ENCODE data around the gene CCDC102A. TPM values are rescaled to one million over a fixed set of nuclear protein-coding genes. Genes with fewer than 3 reads are reported as not detected.

The CCDC102A gene
- total and polyA plus RNA-seq, 2 donors, result 12.7 to 25.6 TPM

DNA sequence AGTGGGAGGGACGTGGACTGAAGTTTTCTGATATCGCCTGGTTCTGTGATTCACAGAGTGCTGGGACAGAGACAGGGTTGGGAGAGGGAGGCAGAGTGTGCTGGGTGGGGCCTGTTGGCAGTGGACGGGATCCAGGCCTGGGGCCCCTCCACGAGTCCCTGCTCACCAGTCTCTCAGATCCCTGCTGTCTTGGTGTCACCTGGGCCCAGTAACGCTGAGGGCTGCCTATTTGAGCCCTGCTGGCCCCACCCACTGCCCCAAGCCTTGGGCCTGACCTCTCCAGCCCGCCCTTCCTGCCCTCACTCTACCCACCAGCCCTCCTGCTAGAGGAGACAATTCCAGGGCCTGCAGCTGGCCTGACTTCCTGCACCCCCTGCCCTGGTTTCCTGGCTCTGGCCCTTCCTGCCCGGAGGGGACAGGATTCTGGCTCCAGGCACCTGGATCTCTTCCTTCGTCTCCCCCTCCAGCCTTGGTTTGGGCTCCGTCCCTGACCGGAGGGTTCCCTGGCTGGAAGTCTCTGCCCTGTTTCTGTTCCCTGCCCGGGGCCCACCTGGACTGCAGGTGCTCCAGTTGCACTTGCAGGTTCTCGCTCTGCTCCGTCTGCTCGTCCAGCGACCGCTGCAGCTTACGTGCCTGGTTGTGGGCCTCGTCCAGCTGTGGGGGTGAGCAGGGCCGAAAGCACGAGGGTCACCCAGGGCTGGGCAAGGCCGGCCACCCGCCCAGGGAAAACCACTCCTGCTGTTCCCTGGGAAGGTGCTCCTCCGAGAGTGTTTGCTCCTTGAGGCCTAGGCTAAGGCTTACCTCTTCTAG lies 21.4 kb downstream of the CCDC102A start:
- no peak overlapping the region for H3K4me3 ChIP-seq (ENCODE audit: low read depth, low read length)
- H3K27ac ChIP-seq (ENCODE audit: low read depth), result no peak overlapping the region
- WGBS, result 83% methylated on average over 23 of the region's 23 CpGs
- no peaks in the 10 kb centered on the region for H3K4me1 ChIP-seq (ENCODE audit: insufficient read depth)
- DNase-seq (ENCODE audit: extremely low spot score), result no peak
- no peaks in the 10 kb centered on the region for H3K36me3 ChIP-seq (ENCODE audit: insufficient read depth)

- 77% methylated on average over 4 of the region's 4 CpGs for WGBS
- H3K4me1 ChIP-seq (ENCODE audit: insufficient read depth), result no peaks in the 10 kb centered on the region
- H3K4me3 ChIP-seq (ENCODE audit: low read depth, low read length), result no peak overlapping the region
- DNase-seq (ENCODE audit: extremely low spot score), result no peak
- no peak overlapping the region for H3K27ac ChIP-seq (ENCODE audit: low read depth)
- H3K36me3 ChIP-seq (ENCODE audit: insufficient read depth), result no peaks in the 10 kb centered on the region
Observed at GRCh38 chr16:57514371-57514770, 22.0 kb downstream of the CCDC102A start.

DNA sequence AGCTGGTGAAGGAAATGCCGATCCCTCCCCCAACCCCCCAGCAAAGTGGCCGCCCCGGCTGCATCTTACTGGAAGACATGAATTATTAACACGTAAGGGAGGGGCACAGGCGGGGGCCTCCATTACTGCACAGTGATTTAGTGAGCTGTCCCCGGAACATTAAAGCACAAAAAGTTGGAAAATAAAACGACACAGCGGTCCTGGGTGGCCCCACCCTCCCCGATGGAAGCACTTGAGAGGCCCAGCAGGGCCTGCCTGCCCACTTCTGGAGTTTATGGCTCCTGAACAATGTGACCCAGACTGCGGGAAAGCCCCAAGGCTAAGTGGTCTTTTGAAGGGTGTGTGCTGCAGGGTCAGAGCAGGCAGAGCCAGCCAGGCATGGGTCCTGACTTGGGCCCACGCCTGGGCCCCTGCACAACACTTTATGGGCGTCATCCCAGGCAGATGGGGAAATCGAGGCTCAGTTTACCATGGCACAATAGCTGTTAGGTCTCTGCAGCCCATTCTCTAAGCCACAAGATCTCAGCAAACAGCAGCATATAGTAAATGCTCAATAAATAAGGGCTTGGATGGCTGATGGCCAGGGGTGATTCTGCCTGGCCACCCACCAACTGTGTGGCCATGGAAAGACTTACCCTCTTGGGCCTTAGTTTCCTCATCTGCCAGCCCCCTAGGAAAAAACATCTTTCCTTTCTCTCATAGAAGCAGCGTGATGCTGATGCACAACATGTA lies 22.8 kb downstream of the CCDC102A start:
- 40% methylated on average over 14 of the region's 14 CpGs for WGBS
- H3K4me3 ChIP-seq (ENCODE audit: low read depth, low read length), result no peak overlapping the region
- DNase-seq (ENCODE audit: extremely low spot score), result peak; percentile 71
- H3K4me1 ChIP-seq (ENCODE audit: insufficient read depth), result no peaks in the 10 kb centered on the region
- H3K27ac ChIP-seq (ENCODE audit: low read depth), result peak overlapping the region; percentile 14
- no peaks in the 10 kb centered on the region for H3K36me3 ChIP-seq (ENCODE audit: insufficient read depth)

- Histone ChIP-seq H3K4me1 (ENCODE audit: insufficient read depth) (no peaks in the 10 kb centered on the region), H3K4me3 (ENCODE audit: low read depth, low read length) (no peak overlapping the region), H3K27ac (ENCODE audit: low read depth) (no peak overlapping the region), H3K36me3 (ENCODE audit: insufficient read depth) (no peaks in the 10 kb centered on the region)
- 92% methylated on average over 23 of the region's 23 CpGs for WGBS
- DNase-seq (ENCODE audit: extremely low spot score), result no peak
Observed at GRCh38 chr16:57512296-57513001, 23.9 kb downstream of the CCDC102A start.

GRCh38 chr16:57510016-57510871 lies 26.1 kb downstream of the CCDC102A start:
- no peak overlapping the region for H3K27ac ChIP-seq (ENCODE audit: low read depth)
- no peak overlapping the region for H3K4me3 ChIP-seq (ENCODE audit: low read depth, low read length)
- no peaks in the 10 kb centered on the region for H3K36me3 ChIP-seq (ENCODE audit: insufficient read depth)
- no peak for DNase-seq (ENCODE audit: extremely low spot score)
- H3K4me1 ChIP-seq (ENCODE audit: insufficient read depth), result no peaks in the 10 kb centered on the region
- 44% methylated on average over 10 of the region's 10 CpGs for WGBS

DNA sequence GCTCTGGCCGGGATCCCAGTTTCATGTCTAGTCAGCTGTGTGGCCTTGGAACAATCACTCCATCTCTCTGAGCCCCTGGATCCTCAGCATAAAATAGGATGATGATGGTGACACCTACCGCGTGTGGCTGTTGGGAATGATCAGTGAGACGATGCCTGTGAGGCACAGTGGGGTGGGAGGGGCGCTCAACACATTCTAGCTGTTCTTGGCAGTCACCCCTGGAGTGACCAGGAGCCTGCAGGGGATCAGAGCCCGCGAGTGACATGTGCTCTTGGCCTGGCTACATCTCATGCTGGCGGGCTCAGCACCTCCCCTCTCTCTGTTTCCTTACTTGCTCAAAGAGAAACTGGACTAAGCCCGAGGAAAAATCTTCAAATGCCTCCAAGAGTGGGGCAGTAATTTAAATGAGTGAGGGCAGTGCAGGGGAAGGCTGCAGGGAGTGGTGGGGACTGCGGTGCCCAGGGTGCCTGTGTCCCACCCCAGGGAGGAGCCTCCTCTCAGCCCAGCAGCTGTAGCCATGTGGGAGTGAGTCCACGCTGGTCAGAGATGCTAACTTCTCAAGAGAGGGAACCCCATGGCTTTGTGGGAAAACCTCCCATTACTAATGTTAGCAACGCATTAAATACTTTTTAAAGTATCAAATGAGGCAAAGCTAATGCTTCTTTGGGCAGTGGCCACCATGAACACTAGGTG lies 27.0 kb downstream of the CCDC102A start:
- no peak overlapping the region for H3K4me3 ChIP-seq (ENCODE audit: low read depth, low read length)
- H3K36me3 ChIP-seq (ENCODE audit: insufficient read depth), result no peaks in the 10 kb centered on the region
- H3K4me1 ChIP-seq (ENCODE audit: insufficient read depth), result no peaks in the 10 kb centered on the region
- 59% methylated on average over 12 of the region's 12 CpGs for WGBS
- H3K27ac ChIP-seq (ENCODE audit: low read depth), result no peak overlapping the region
- DNase-seq (ENCODE audit: extremely low spot score), result no peak

GRCh38 chr16:57508035-57508425 lies 28.3 kb downstream of the CCDC102A start:
- Histone ChIP-seq H3K27ac (ENCODE audit: low read depth) (no peak overlapping the region), H3K4me1 (ENCODE audit: insufficient read depth) (no peaks in the 10 kb centered on the region), H3K36me3 (ENCODE audit: insufficient read depth) (no peaks in the 10 kb centered on the region), H3K4me3 (ENCODE audit: low read depth, low read length) (no peak overlapping the region)
- 88% methylated on average over 3 of the region's 3 CpGs for WGBS
- no peak for DNase-seq (ENCODE audit: extremely low spot score)

GRCh38 chr16:57507136-57508034 lies 29.0 kb downstream of the CCDC102A start:
- no peaks in the 10 kb centered on the region for H3K36me3 ChIP-seq (ENCODE audit: insufficient read depth)
- no peak overlapping the region for H3K27ac ChIP-seq (ENCODE audit: low read depth)
- H3K4me1 ChIP-seq (ENCODE audit: insufficient read depth), result no peaks in the 10 kb centered on the region
- no peak for DNase-seq (ENCODE audit: extremely low spot score)
- whole genome bisulfite sequencing, result 68% methylated on average over 13 of the region's 13 CpGs
- no peak overlapping the region for H3K4me3 ChIP-seq (ENCODE audit: low read depth, low read length)

DNA sequence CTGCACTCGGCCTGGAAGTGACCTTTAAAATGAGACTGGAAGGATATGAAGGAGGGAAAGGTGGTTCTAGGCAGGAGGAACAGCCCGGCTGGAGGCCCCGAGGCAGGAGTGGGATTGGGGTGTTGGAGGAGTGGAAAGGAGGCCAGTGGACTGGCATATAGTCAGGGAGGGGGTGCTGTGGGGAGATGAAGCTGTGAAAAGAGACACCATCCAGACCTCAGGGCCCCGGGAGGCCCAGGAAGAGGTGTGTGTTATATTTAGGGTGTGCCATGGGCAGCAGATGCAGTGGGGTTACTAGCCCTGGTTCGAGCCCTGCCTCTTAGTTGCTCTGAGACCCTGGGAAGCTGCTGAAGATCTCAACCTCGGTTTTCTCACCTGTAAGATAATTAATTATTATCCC lies 31.2 kb downstream of the CCDC102A start:
- no peak overlapping the region for H3K27ac ChIP-seq (ENCODE audit: low read depth)
- no peaks in the 10 kb centered on the region for H3K4me1 ChIP-seq (ENCODE audit: insufficient read depth)
- no peak for DNase-seq (ENCODE audit: extremely low spot score)
- H3K36me3 ChIP-seq (ENCODE audit: insufficient read depth), result no peaks in the 10 kb centered on the region
- H3K4me3 ChIP-seq (ENCODE audit: low read depth, low read length), result no peak overlapping the region
- WGBS, result 76% methylated on average over 6 of the region's 6 CpGs

DNA sequence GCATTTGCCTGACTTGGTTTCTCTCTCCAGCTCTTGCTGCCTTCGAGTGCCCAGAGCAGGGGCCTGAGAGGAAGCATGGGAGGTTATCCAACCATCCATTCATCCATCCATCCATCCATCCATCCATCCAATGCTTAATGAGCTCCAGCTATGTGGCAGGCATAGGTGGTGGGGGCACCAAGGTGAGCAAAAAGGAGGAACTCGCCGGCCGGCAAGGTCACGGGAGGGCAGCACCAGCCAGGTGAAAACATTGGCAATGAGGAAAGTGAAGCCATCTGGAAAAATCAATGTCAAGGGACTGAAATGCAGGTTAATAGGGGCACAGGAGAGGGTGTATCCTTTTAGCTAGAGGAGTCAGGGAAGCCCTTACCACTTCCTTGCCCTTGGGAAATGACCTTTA lies 31.9 kb downstream of the CCDC102A start:
- WGBS, result 85% methylated on average over 5 of the region's 5 CpGs
- H3K36me3 ChIP-seq (ENCODE audit: insufficient read depth), result no peaks in the 10 kb centered on the region

GRCh38 chr16:57504001-57504400 lies 32.4 kb downstream of the CCDC102A start:
- WGBS, result 61% methylated on average over 6 of the region's 6 CpGs
- no peak overlapping the region for H3K27ac ChIP-seq (ENCODE audit: low read depth)
- H3K4me1 ChIP-seq (ENCODE audit: insufficient read depth), result no peaks in the 10 kb centered on the region
- H3K4me3 ChIP-seq (ENCODE audit: low read depth, low read length), result no peak overlapping the region
- no peaks in the 10 kb centered on the region for H3K36me3 ChIP-seq (ENCODE audit: insufficient read depth)
- DNase-seq (ENCODE audit: extremely low spot score), result no peak

More for the DNA sequence above, 31.9 kb downstream of the CCDC102A start:
- no peak for DNase-seq (ENCODE audit: extremely low spot score)
- Histone ChIP-seq H3K27ac (ENCODE audit: low read depth) (no peak overlapping the region), H3K4me3 (ENCODE audit: low read depth, low read length) (no peak overlapping the region), H3K4me1 (ENCODE audit: insufficient read depth) (no peaks in the 10 kb centered on the region)

GRCh38 chr16:57503366-57503765 lies 33.0 kb downstream of the CCDC102A start:
- Histone ChIP-seq H3K4me3 (ENCODE audit: low read depth, low read length) (no peak overlapping the region), H3K27ac (ENCODE audit: low read depth) (no peak overlapping the region), H3K4me1 (ENCODE audit: insufficient read depth) (no peaks in the 10 kb centered on the region), H3K36me3 (ENCODE audit: insufficient read depth) (no peaks in the 10 kb centered on the region)
- DNase-seq (ENCODE audit: extremely low spot score), result no peak
- WGBS, result 64% methylated on average over 15 of the region's 15 CpGs
